ENCODE results near the gene TMEM151B.
A peak's percentile ranks its signal among the peaks of the same experiment; 100 is the strongest.

Gene TMEM151B

DNA sequence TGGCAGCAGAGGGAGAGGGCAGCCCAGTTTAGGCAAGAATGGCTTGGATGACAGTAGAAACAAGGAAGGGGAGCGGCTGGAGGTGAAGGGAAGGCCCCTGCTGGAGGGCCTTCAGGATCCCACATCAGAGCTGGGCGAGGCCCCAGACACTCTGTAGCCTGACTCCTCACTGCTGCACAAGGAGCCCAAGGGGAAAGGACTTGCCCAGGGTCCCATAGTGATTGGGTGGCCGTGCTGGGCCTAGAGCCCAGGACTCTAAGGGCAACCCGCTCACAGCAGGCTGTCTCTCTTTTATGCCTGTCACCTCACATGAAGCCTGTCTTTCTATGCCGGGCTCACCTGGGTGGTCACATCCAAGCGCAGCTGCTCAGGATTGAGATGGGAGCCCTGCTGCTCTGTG is 33.6 kb downstream of the TMEM151B start:
- H3K4me3 ChIP-seq (ENCODE audit: low read depth, low read length): no peak overlapping the region
- TF ChIP-seq, protein P1, sequence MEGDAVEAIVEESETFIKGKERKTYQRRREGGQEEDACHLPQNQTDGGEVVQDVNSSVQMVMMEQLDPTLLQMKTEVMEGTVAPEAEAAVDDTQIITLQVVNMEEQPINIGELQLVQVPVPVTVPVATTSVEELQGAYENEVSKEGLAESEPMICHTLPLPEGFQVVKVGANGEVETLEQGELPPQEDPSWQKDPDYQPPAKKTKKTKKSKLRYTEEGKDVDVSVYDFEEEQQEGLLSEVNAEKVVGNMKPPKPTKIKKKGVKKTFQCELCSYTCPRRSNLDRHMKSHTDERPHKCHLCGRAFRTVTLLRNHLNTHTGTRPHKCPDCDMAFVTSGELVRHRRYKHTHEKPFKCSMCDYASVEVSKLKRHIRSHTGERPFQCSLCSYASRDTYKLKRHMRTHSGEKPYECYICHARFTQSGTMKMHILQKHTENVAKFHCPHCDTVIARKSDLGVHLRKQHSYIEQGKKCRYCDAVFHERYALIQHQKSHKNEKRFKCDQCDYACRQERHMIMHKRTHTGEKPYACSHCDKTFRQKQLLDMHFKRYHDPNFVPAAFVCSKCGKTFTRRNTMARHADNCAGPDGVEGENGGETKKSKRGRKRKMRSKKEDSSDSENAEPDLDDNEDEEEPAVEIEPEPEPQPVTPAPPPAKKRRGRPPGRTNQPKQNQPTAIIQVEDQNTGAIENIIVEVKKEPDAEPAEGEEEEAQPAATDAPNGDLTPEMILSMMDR (IDR thresholded peaks at IDR 0.05; ENCODE audit: control insufficient read depth, extremely low read depth, insufficient read depth): no peak
- no peak for DNase-seq (ENCODE audit: low read depth)

GRCh38 chr6:44304282-44305199 is 34.3 kb downstream of the TMEM151B start:
- no peak overlapping the region for H3K4me3 ChIP-seq (ENCODE audit: low read depth, low read length)
- DNase-seq (ENCODE audit: low read depth): no peak

GRCh38 chr6:44305200-44305725 is 35.0 kb downstream of the TMEM151B start:
- H3K4me3 ChIP-seq (ENCODE audit: low read depth, low read length): no peak overlapping the region
- TF ChIP-seq, protein P1 (IDR thresholded peaks at IDR 0.05; ENCODE audit: control insufficient read depth, extremely low read depth, insufficient read depth): no peak
- DNase-seq (ENCODE audit: low read depth): no peak

More at GRCh38 chr6:44304282-44305199, 34.3 kb downstream of the TMEM151B start:
- TF ChIP-seq, protein P1 (IDR thresholded peaks at IDR 0.05; ENCODE audit: control insufficient read depth, extremely low read depth, insufficient read depth): peak; percentile 52

GRCh38 chr6:44306710-44307109 is 36.5 kb downstream of the TMEM151B start:
- no peak for DNase-seq (ENCODE audit: low read depth)
- TF ChIP-seq, protein P1 (IDR thresholded peaks at IDR 0.05; ENCODE audit: control insufficient read depth, extremely low read depth, insufficient read depth): no peak
- no peak overlapping the region for H3K4me3 ChIP-seq (ENCODE audit: low read depth, low read length)

DNA sequence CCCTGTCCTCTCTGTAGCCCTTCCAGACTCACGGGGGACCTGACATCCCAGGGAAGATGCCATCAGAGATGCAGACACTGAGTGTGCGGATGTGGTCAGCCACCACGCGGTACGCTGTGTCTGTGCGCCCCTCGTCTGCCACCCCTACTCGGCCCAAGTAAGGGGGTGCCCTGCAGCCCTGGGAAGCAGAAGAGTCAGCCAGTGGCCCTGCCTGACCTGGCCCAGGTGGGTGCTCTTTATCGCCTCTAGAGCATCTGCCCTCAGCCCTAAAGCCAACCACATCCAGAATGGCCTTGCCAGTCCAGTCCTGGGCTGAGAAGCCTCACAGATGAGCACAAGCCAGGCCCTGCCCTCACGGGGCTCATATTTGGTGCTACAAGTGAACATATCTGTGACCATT is 37.0 kb downstream of the TMEM151B start:
- TF ChIP-seq, protein P1 (IDR thresholded peaks at IDR 0.05; ENCODE audit: control insufficient read depth, extremely low read depth, insufficient read depth): no peak
- DNase-seq (ENCODE audit: low read depth): no peak
- no peak overlapping the region for H3K4me3 ChIP-seq (ENCODE audit: low read depth, low read length)

DNA sequence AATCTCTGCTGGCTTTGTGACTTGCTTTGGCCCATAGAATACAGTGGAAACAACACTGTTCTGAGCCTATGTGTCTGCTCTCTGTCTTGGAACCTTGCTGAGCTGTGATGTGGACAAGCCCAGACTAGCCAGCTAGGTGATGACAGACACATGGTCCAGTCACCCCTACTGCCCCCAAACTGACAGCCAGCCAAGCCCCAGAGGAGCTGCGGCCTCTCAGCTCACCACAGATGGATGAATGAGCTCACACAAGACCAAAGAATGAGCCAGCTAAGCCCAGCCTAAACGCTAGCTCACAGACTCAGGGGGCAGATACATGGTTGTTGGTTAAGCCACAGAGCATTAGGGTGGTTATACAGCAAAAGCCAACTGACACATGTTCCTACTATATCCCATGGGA is 38.8 kb downstream of the TMEM151B start:
- TF ChIP-seq, protein P1 (IDR thresholded peaks at IDR 0.05; ENCODE audit: control insufficient read depth, extremely low read depth, insufficient read depth): no peak
- no peak overlapping the region for H3K4me3 ChIP-seq (ENCODE audit: low read depth, low read length)
- DNase-seq (ENCODE audit: low read depth): no peak

Data from LNCaP clone FGC (cell line).